HepG2 (cell line): ENCODE data around the gene COL9A3. TPM values are rescaled to one million over a fixed set of nuclear protein-coding genes. Genes with fewer than 3 reads are reported as not detected.
A peak's percentile ranks its signal among the peaks of the same experiment; 100 is the strongest.

ENCODE experiments used
- ARNTL ChIP-seq: sonication (generic); formaldehyde crosslinking; IDR thresholded peaks from 2 replicates; pipeline ENCODE4 v1.4.0; 2020; ENCODE audit warnings: mild to moderate bottlenecking, missing genetic modification reagents
- CAMTA2 ChIP-seq: sonication (generic); formaldehyde crosslinking; IDR thresholded peaks from 2 replicates; pipeline ENCODE4 v1.4.0; 2020; ENCODE audit warnings: mild to moderate bottlenecking, missing genetic modification reagents, borderline replicate concordance
- ETV5 ChIP-seq: IDR thresholded peaks from 2 replicates; pipeline ENCODE4 v1.6.1; 2018; ENCODE audit warnings: missing biosample characterization, missing genetic modification reagents, inconsistent platforms, borderline replicate concordance
- ETV6 ChIP-seq: sonication (generic); formaldehyde crosslinking; conservative IDR thresholded peaks from 2 replicates; pipeline ENCODE4 v1.4.0; 2020; ENCODE audit warnings: missing genetic modification reagents
- GATAD1 ChIP-seq: IDR thresholded peaks from 2 replicates; pipeline ENCODE4 v1.6.1; 2016; ENCODE audit warnings: missing genetic modification reagents, missing compliant biosample characterization
- HMGA1 ChIP-seq: sonication (generic); formaldehyde crosslinking; conservative IDR thresholded peaks from 2 replicates; pipeline ENCODE4 v1.4.0; 2020; ENCODE audit warnings: missing genetic modification reagents
- JUND ChIP-seq: sonication (generic); formaldehyde crosslinking; IDR thresholded peaks from 2 replicates; pipeline ENCODE4 v1.8.0; 2022; ENCODE audit warnings: mild to moderate bottlenecking, missing genetic modification reagents
- KAT8 ChIP-seq: IDR thresholded peaks from 2 replicates; pipeline ENCODE4 v1.6.1; 2016; ENCODE audit warnings: missing genetic modification reagents, missing compliant biosample characterization
- KDM4B ChIP-seq: sonication (generic); formaldehyde crosslinking; IDR thresholded peaks from 2 replicates; pipeline ENCODE4 v1.4.0; 2020; ENCODE audit warnings: missing genetic modification reagents
- KMT2A ChIP-seq: sonication (generic); formaldehyde crosslinking; IDR thresholded peaks from 2 replicates; pipeline ENCODE4 v1.4.0; 2020; ENCODE audit warnings: missing genetic modification reagents
- MTF2 ChIP-seq: sonication (generic); formaldehyde crosslinking; IDR thresholded peaks from 2 replicates; pipeline ENCODE4 v1.5.0; 2020; ENCODE audit warnings: missing genetic modification reagents, borderline replicate concordance
- RBM22 ChIP-seq: fragments of 200-400 bp; formaldehyde crosslinking; optimal IDR thresholded peaks from 2 replicates; pipeline ENCODE3; 2017; ENCODE audit warnings: mild to moderate bottlenecking, low read length, moderate library complexity
- SRF ChIP-seq: IDR thresholded peaks from 2 replicates; pipeline ENCODE4 v1.6.1; 2011; ENCODE audit warnings: mild to moderate bottlenecking, low read depth, low read length, moderate library complexity
- STAT6 ChIP-seq: sonication (generic); formaldehyde crosslinking; IDR thresholded peaks from 2 replicates; pipeline ENCODE4 v1.4.0; 2020; ENCODE audit warnings: missing genetic modification reagents, mild to moderate bottlenecking, borderline replicate concordance
- ZBTB2 ChIP-seq: sonication (generic); formaldehyde crosslinking; IDR thresholded peaks from 2 replicates; pipeline ENCODE4 v1.8.0; 2022; ENCODE audit warnings: low read depth, missing genetic modification reagents
- ZBTB21 ChIP-seq: sonication (generic); formaldehyde crosslinking; IDR thresholded peaks from 2 replicates; pipeline ENCODE4 v1.4.0; 2020; ENCODE audit warnings: missing genetic modification reagents
- ZBTB25 ChIP-seq: IDR thresholded peaks from 2 replicates; pipeline ENCODE4 v1.6.1; 2018; ENCODE audit warnings: missing genetic modification reagents
- ZNF282 ChIP-seq: fragments of 450-650 bp; IDR thresholded peaks from 2 replicates; pipeline ENCODE4 v1.6.1; 2018; ENCODE audit not compliant: partially characterized antibody
- polyA plus RNA-seq, 8 experiments: library from polyadenylated mRNA; depleted of rRNA in 3 of 8; stranded (reverse) in 7 of 8; unstranded in 1 of 8; fragments of >200 nt; fragmentation: Illumina TruSeq in 4 of 8; extraction: Trizol in 4 of 8; gene quantifications; 2 replicates each; pipeline versions ENCODE4 v1.2.1 to v1.2.3, GENCODE V29; 2011 to 2016; ENCODE audit warnings: low read depth in 4 of 8, missing spikeins in 1 of 8, mixed read lengths in 1 of 8; ENCODE audit not compliant: insufficient read depth in 1 of 8
- total RNA-seq, 5 experiments: library from RNA; depleted of rRNA; stranded (reverse); fragments of >200 nt; fragmentation: Illumina TruSeq; extraction: Trizol; gene quantifications; 2 replicates each; pipeline ENCODE4 v1.2.3, GENCODE V29; 2016; ENCODE audit warnings: low read depth in 1 of 5
- TF ChIP-seq, protein P1 (sequence below): sonication (generic); formaldehyde crosslinking; IDR thresholded peaks from 2 replicates; pipeline ENCODE4 v1.8.0; 2022; ENCODE audit warnings: missing genetic modification reagents, mild to moderate bottlenecking, borderline replicate concordance
- TF ChIP-seq, protein P2 (sequence below): sonication (generic); formaldehyde crosslinking; IDR thresholded peaks from 2 replicates; pipeline ENCODE4 v1.4.0; 2020; ENCODE audit warnings: missing genetic modification reagents, borderline replicate concordance
- TF ChIP-seq, protein P3 (sequence below): sonication (generic); formaldehyde crosslinking; IDR thresholded peaks from 2 replicates; pipeline ENCODE4 v1.5.0; 2020; ENCODE audit warnings: missing genetic modification reagents

Gene COL9A3
- total and polyA plus RNA-seq, 2 of the 13 experiments (the other 11 are each of a cell fraction or from before 2014, with no cell fraction given) = 155 to 204 TPM

DNA sequence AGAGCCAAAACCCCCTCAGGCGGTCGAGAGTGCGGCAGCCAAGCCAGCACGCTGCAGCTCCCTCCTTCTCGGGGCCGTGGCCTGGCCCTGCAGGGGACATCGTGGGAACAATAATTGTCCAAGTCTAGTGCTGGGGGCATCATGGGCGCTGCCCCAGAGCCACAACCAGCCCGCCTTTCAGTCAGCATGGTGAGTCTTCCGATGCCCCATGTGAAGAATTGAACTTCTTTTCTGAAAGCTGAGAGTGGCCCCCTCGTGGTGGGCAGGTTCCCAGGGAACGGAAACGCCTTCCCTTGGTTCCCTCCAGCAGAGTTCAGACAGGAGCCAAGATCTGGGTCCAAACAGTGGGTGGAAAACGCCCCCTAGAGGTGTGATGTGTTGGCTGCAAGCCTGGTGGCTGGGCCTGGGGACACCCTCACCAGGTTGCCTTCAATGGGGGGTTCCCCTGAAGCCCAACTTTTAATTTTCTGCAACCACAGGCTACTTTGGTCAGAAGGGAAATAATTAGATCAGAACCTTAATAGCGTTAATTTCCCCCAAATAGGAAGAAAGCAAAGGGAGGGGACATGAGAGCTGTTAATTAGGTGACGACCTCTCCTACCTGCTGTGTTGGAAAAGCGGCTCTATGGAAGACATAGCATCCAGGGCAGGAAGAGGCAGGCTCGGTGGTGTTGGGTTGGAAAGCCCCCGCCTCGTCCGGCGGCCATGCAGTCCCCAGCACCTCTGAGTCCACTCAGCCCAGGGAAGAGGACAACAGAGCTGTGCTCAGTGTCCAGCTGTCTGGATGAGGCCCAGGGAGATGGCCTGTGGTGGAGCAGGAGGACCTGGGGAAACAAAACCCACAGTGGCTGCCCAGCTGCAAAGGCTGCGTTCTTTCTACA lies 25.3 kb upstream of the COL9A3 start (continued):
- TF ChIP-seq, protein P1, sequence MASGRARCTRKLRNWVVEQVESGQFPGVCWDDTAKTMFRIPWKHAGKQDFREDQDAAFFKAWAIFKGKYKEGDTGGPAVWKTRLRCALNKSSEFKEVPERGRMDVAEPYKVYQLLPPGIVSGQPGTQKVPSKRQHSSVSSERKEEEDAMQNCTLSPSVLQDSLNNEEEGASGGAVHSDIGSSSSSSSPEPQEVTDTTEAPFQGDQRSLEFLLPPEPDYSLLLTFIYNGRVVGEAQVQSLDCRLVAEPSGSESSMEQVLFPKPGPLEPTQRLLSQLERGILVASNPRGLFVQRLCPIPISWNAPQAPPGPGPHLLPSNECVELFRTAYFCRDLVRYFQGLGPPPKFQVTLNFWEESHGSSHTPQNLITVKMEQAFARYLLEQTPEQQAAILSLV (CRISPR knock-in tag) = peak; percentile 31; the same call in 1 of the 2 replicates
- peak; percentile 81 for TF ChIP-seq ETV6 (CRISPR knock-in tag)
- TF ChIP-seq, protein P2, sequence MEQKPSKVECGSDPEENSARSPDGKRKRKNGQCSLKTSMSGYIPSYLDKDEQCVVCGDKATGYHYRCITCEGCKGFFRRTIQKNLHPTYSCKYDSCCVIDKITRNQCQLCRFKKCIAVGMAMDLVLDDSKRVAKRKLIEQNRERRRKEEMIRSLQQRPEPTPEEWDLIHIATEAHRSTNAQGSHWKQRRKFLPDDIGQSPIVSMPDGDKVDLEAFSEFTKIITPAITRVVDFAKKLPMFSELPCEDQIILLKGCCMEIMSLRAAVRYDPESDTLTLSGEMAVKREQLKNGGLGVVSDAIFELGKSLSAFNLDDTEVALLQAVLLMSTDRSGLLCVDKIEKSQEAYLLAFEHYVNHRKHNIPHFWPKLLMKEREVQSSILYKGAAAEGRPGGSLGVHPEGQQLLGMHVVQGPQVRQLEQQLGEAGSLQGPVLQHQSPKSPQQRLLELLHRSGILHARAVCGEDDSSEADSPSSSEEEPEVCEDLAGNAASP (CRISPR knock-in tag) = peak; percentile 78; the same call in 1 of the 2 replicates
- peak; percentile 76; the same call in 1 of the 2 replicates for TF ChIP-seq KDM4B
- peak; percentile 65 for TF ChIP-seq RBM22
- no peak for TF ChIP-seq STAT6 (CRISPR knock-in tag)
- no peak for TF ChIP-seq CAMTA2 (CRISPR knock-in tag)
- TF ChIP-seq ZNF282 = no peak
- peak; percentile 89 for TF ChIP-seq ETV5 (CRISPR knock-in tag)
- TF ChIP-seq SRF = 0 out of 2 replicates have a peak, but pooled peaks have one; percentile 30
- no peak for TF ChIP-seq JUND (CRISPR knock-in tag)
- peak; percentile 81 for TF ChIP-seq KAT8 (CRISPR knock-in tag)
- TF ChIP-seq, protein P3, sequence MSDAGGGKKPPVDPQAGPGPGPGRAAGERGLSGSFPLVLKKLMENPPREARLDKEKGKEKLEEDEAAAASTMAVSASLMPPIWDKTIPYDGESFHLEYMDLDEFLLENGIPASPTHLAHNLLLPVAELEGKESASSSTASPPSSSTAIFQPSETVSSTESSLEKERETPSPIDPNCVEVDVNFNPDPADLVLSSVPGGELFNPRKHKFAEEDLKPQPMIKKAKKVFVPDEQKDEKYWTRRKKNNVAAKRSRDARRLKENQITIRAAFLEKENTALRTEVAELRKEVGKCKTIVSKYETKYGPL = no peak
- TF ChIP-seq ZBTB25 (CRISPR knock-in tag) = peak; percentile 68; the same call in 1 of the 2 replicates
- TF ChIP-seq ZBTB21 = 0 out of 2 replicates have a peak, but pooled peaks have one; percentile 15
- TF ChIP-seq MTF2 (CRISPR knock-in tag) = no peak
- no peak for TF ChIP-seq ZBTB2 (CRISPR knock-in tag)
- TF ChIP-seq HMGA1 (CRISPR knock-in tag) = no peak
- TF ChIP-seq GATAD1 = peak; percentile 78
- no peak for TF ChIP-seq ARNTL (CRISPR knock-in tag)
- no peak; the same call in none of the 2 replicates for TF ChIP-seq KMT2A (CRISPR knock-in tag)
